Limb (tissue), 2 donors: ENCODE results near the gene KCNQ1.

Experiments
- DNase-seq, 2 donors: peaks; one replicate each; pipeline ENCODE4 v3.0.0-alpha.2; 2016; ENCODE audit errors: extremely low spot score in 2 of 2

The KCNQ1 gene

GRCh38 chr11:2661173-2662023, 216.6 kb downstream of the KCNQ1 start:
- peak in 1 of 2 donors; percentile 18 for DNase-seq

GRCh38 chr11:2662024-2662312, 217.2 kb downstream of the KCNQ1 start:
- peak in 1 of 2 donors; percentile 24 for DNase-seq

GRCh38 chr11:2662430-2663299, 217.9 kb downstream of the KCNQ1 start:
- DNase-seq = peak in 1 of 2 donors; percentile 32

- DNase-seq = peak in 1 of 2 donors; percentile 22
Observed at GRCh38 chr11:2663506-2663905, 218.7 kb downstream of the KCNQ1 start.

- DNase-seq = no peak
Observed at GRCh38 chr11:2663915-2664314, 219.1 kb downstream of the KCNQ1 start.

- DNase-seq = peak in 1 of 2 donors; percentile 21
Observed at GRCh38 chr11:2664376-2664775, 219.6 kb downstream of the KCNQ1 start.

GRCh38 chr11:2664791-2665525, 220.2 kb downstream of the KCNQ1 start:
- peak in 1 of 2 donors; percentile 29 for DNase-seq

GRCh38 chr11:2665526-2666400, 221.0 kb downstream of the KCNQ1 start:
- peak in 1 of 2 donors; percentile 12 for DNase-seq

- DNase-seq = peak in 1 of 2 donors; percentile 32
Observed at GRCh38 chr11:2666401-2666741, 221.6 kb downstream of the KCNQ1 start.

GRCh38 chr11:2666828-2667570, 222.2 kb downstream of the KCNQ1 start:
- peak in 1 of 2 donors; percentile 32 for DNase-seq

- no peak for DNase-seq
Observed at GRCh38 chr11:2667940-2668339, 223.1 kb downstream of the KCNQ1 start.

GRCh38 chr11:2668876-2669275, 224.1 kb downstream of the KCNQ1 start:
- DNase-seq = no peak

GRCh38 chr11:2669634-2670469, 225.0 kb downstream of the KCNQ1 start:
- DNase-seq = peak in 1 of 2 donors; percentile 15

GRCh38 chr11:2670541-2671100, 225.8 kb downstream of the KCNQ1 start:
- DNase-seq = peak in 1 of 2 donors; percentile 11

- DNase-seq = peak in 1 of 2 donors; percentile 22
Observed at GRCh38 chr11:2671748-2672147, 226.9 kb downstream of the KCNQ1 start.

GRCh38 chr11:2672553-2673249, 227.9 kb downstream of the KCNQ1 start:
- DNase-seq = peak in 1 of 2 donors; percentile 12

- DNase-seq = peak in 1 of 2 donors; percentile 16
Observed at GRCh38 chr11:2673250-2673610, 228.4 kb downstream of the KCNQ1 start.

- DNase-seq = peak in 1 of 2 donors; percentile 51
Observed at GRCh38 chr11:2673871-2674471, 229.2 kb downstream of the KCNQ1 start.
